SK-N-SH treated with all-trans-retinoic acid at 6 μM for 48 hours (cell line): Measurements from ENCODE around the gene BBS10.
"Not testable (repeated sequence)": the region's sequence is repeated elsewhere in the genome, so short reads cannot be mapped to it uniquely, and the experiment has no call there.

ENCODE experiments used
- ATAC-seq: fragments of 200-7000 bp; cut with Tn5 transposase; 3 replicates; pipeline ENCODE4 v1.9.1; 2020; ENCODE audit warnings: mild to moderate bottlenecking, moderate library complexity
- ARNTL ChIP-seq: fragments of 450-650 bp; formaldehyde crosslinking; IDR thresholded peaks from 2 replicates; pipeline ENCODE4 v1.5.0; 2020; ENCODE audit warnings: low read depth, mild to moderate bottlenecking, moderate library complexity, borderline replicate concordance
- BACH2 ChIP-seq: fragments of 250-450 bp; sonication (Bioruptor Pico); IDR thresholded peaks from 2 replicates; pipeline ENCODE4 v1.9.0; 2021; ENCODE audit warnings: mild to moderate bottlenecking, borderline replicate concordance
- CREB5 ChIP-seq: fragments of 250-450 bp; sonication (Bioruptor Pico); IDR thresholded peaks from 2 replicates; pipeline ENCODE4 v1.5.1; 2020; ENCODE audit warnings: low read depth, mild to moderate bottlenecking, moderate library complexity
- CSDC2 ChIP-seq: fragments of 250-450 bp; sonication (Bioruptor Pico); IDR thresholded peaks from 2 replicates; pipeline ENCODE4 v1.5.0; 2020; ENCODE audit warnings: mild to moderate bottlenecking, moderate library complexity
- CSRNP3 ChIP-seq: fragments of 250-450 bp; sonication (Bioruptor Pico); IDR thresholded peaks from 2 replicates; pipeline ENCODE4 v1.5.1; 2021; ENCODE audit warnings: mild to moderate bottlenecking, moderate library complexity
- ESRRG ChIP-seq: fragments of 250-450 bp; sonication (Bioruptor Pico); IDR thresholded peaks from 2 replicates; pipeline ENCODE4 v1.6.1; 2021; ENCODE audit warnings: mild to moderate bottlenecking
- OSR1 ChIP-seq: fragments of 250-450 bp; sonication (Bioruptor Pico); IDR thresholded peaks from 2 replicates; pipeline ENCODE4 v1.8.0; 2022; ENCODE audit warnings: moderate library complexity, mild to moderate bottlenecking, inconsistent platforms
- PPARA ChIP-seq: fragments of 250-450 bp; sonication (Bioruptor Pico); IDR thresholded peaks from 2 replicates; pipeline ENCODE4 v1.5.0; 2020; ENCODE audit warnings: mild to moderate bottlenecking, borderline replicate concordance
- RARB ChIP-seq: fragments of 250-450 bp; sonication (Bioruptor Pico); IDR thresholded peaks from 2 replicates; pipeline ENCODE4 v1.8.0; 2021; ENCODE audit warnings: mild to moderate bottlenecking, moderate library complexity
- SNAI2 ChIP-seq: fragments of 250-450 bp; sonication (Bioruptor Pico); IDR thresholded peaks from 2 replicates; pipeline ENCODE4 v1.5.0; 2020; ENCODE audit warnings: mild to moderate bottlenecking, moderate library complexity
- TCF4 ChIP-seq: fragments of 250-450 bp; sonication (Bioruptor Pico); IDR thresholded peaks from 2 replicates; pipeline ENCODE4 v1.8.0; 2021; ENCODE audit warnings: mild to moderate bottlenecking, moderate library complexity, borderline replicate concordance
- TOX ChIP-seq: fragments of 250-450 bp; sonication (Bioruptor Pico); IDR thresholded peaks from 2 replicates; pipeline ENCODE4 v1.8.0; 2021; ENCODE audit warnings: mild to moderate bottlenecking, moderate library complexity, borderline replicate concordance
- ZC3H10 ChIP-seq: fragments of 250-450 bp; sonication (Bioruptor Pico); IDR thresholded peaks from 2 replicates; pipeline ENCODE4 v1.5.1; 2021; ENCODE audit warnings: mild to moderate bottlenecking, moderate library complexity
- ZFP3 ChIP-seq: fragments of 250-450 bp; sonication (Bioruptor Pico); IDR thresholded peaks from 2 replicates; pipeline ENCODE4 v1.5.0; 2020; ENCODE audit warnings: mild to moderate bottlenecking, moderate library complexity
- ZFP30 ChIP-seq: fragments of 450-650 bp; formaldehyde crosslinking; IDR thresholded peaks from 2 replicates; pipeline ENCODE4 v1.5.0; 2022; ENCODE audit warnings: mild to moderate bottlenecking, moderate library complexity
- ZNF565 ChIP-seq: fragments of 450-650 bp; formaldehyde crosslinking; conservative IDR thresholded peaks from 2 replicates; pipeline ENCODE4 v1.5.0; 2020; ENCODE audit warnings: low read depth, mild to moderate bottlenecking, moderate library complexity
- ZNF70 ChIP-seq: fragments of 450-650 bp; formaldehyde crosslinking; IDR thresholded peaks from 2 replicates; pipeline ENCODE4 v1.5.0; 2020; ENCODE audit warnings: mild to moderate bottlenecking, moderate library complexity
- ZNF8 ChIP-seq: fragments of 450-650 bp; formaldehyde crosslinking; IDR thresholded peaks from 2 replicates; pipeline ENCODE4 v1.5.0; 2020; ENCODE audit warnings: mild to moderate bottlenecking, moderate library complexity
- TF ChIP-seq, protein P1 (sequence below): fragments of 250-450 bp; sonication (Bioruptor Pico); IDR thresholded peaks from 2 replicates; pipeline ENCODE4 v1.8.0; 2020; ENCODE audit warnings: mild to moderate bottlenecking, moderate library complexity, borderline replicate concordance
- TF ChIP-seq, protein P2 (sequence below): fragments of 250-450 bp; sonication (Bioruptor Pico); IDR thresholded peaks from 2 replicates; pipeline ENCODE4 v1.5.0; 2020; ENCODE audit warnings: mild to moderate bottlenecking, moderate library complexity

BBS10 gene

GRCh38 chr12:76366163-76366562 lies 17.9 kb upstream of the BBS10 start:
- TF ChIP-seq ZNF565 (CRISPR knock-in tag) = no peak
- ATAC-seq = no peak

DNA sequence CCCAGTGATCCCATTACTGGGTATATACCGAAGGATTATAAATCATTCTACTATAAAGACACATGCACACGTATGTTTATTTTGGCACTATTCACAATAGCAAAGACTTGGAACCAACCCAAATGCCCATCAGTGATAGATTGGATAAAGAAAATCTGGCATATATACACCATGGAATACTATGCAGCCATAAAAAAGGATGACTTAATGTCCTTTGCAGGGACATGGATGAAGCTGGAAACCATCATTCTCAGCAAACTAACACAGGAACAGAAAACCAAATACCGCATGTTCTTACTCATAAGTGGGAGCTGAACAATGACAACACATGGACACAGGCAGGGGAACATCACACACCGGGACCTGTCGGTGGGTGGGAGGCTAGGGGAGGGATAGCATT lies 15.9 kb upstream of the BBS10 start:
- not testable (repeated sequence) for ATAC-seq

GRCh38 chr12:76360316-76360715 lies 12.1 kb upstream of the BBS10 start:
- no peak for TF ChIP-seq ZNF8
- no peak for TF ChIP-seq ZC3H10 (CRISPR knock-in tag)
- no peak for TF ChIP-seq RARB (CRISPR knock-in tag)
- TF ChIP-seq OSR1 (CRISPR knock-in tag) = no peak
- no peak for TF ChIP-seq ZNF70 (CRISPR knock-in tag)
- TF ChIP-seq SNAI2 (CRISPR knock-in tag) = no peak
- no peak for ATAC-seq

DNA sequence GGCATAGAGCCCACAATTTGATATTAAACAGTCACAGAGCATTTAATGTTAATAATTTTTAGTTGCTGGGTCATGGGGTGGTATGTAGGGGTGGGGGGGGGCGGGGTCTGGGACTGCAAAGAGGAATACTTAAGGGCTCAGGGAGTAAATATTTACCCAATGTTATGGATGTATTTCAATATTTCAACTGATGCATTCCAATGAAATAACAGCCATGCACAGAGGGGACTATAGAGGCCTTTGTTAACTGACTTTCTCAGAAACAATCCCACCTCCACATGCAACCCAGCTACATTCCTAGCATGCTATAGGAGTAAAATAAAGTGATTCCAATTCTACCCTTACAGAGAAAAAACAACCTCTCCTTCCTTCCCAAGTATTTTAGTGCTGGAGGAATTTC lies 7.9 kb upstream of the BBS10 start:
- ATAC-seq = no peak
- no peak for TF ChIP-seq CSDC2 (CRISPR knock-in tag)
- no peak for TF ChIP-seq ZFP30 (CRISPR knock-in tag)
- no peak for TF ChIP-seq ZNF565 (CRISPR knock-in tag)
- no peak for TF ChIP-seq OSR1 (CRISPR knock-in tag)
- TF ChIP-seq TCF4 (CRISPR knock-in tag) = no peak

- peak; percentile 70 for ATAC-seq
- TF ChIP-seq, protein P1, sequence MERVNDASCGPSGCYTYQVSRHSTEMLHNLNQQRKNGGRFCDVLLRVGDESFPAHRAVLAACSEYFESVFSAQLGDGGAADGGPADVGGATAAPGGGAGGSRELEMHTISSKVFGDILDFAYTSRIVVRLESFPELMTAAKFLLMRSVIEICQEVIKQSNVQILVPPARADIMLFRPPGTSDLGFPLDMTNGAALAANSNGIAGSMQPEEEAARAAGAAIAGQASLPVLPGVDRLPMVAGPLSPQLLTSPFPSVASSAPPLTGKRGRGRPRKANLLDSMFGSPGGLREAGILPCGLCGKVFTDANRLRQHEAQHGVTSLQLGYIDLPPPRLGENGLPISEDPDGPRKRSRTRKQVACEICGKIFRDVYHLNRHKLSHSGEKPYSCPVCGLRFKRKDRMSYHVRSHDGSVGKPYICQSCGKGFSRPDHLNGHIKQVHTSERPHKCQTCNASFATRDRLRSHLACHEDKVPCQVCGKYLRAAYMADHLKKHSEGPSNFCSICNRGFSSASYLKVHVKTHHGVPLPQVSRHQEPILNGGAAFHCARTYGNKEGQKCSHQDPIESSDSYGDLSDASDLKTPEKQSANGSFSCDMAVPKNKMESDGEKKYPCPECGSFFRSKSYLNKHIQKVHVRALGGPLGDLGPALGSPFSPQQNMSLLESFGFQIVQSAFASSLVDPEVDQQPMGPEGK (CRISPR knock-in tag) = no peak
- TF ChIP-seq ESRRG = no peak
- TF ChIP-seq ZNF70 (CRISPR knock-in tag) = no peak
- no peak for TF ChIP-seq TOX (CRISPR knock-in tag)
- TF ChIP-seq ZFP3 (CRISPR knock-in tag) = no peak
- no peak for TF ChIP-seq ZNF565 (CRISPR knock-in tag)
- TF ChIP-seq CSRNP3 (CRISPR knock-in tag) = no peak
- no peak for TF ChIP-seq TCF4 (CRISPR knock-in tag)
- TF ChIP-seq PPARA (CRISPR knock-in tag) = no peak
- TF ChIP-seq, protein P2, sequence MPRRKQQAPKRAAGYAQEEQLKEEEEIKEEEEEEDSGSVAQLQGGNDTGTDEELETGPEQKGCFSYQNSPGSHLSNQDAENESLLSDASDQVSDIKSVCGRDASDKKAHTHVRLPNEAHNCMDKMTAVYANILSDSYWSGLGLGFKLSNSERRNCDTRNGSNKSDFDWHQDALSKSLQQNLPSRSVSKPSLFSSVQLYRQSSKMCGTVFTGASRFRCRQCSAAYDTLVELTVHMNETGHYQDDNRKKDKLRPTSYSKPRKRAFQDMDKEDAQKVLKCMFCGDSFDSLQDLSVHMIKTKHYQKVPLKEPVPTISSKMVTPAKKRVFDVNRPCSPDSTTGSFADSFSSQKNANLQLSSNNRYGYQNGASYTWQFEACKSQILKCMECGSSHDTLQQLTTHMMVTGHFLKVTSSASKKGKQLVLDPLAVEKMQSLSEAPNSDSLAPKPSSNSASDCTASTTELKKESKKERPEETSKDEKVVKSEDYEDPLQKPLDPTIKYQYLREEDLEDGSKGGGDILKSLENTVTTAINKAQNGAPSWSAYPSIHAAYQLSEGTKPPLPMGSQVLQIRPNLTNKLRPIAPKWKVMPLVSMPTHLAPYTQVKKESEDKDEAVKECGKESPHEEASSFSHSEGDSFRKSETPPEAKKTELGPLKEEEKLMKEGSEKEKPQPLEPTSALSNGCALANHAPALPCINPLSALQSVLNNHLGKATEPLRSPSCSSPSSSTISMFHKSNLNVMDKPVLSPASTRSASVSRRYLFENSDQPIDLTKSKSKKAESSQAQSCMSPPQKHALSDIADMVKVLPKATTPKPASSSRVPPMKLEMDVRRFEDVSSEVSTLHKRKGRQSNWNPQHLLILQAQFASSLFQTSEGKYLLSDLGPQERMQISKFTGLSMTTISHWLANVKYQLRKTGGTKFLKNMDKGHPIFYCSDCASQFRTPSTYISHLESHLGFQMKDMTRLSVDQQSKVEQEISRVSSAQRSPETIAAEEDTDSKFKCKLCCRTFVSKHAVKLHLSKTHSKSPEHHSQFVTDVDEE = no peak
- no peak for TF ChIP-seq BACH2
- no peak for TF ChIP-seq ARNTL (CRISPR knock-in tag)
- no peak for TF ChIP-seq CREB5 (CRISPR knock-in tag)
- TF ChIP-seq OSR1 (CRISPR knock-in tag) = no peak
Measured at GRCh38 chr12:76346798-76347420, 1.3 kb downstream of the BBS10 start.
